K562 (cell line): Measurements from ENCODE around the gene WDR18. TPM values are rescaled to one million over a fixed set of nuclear protein-coding genes. Genes with fewer than 3 reads are reported as not detected.
A peak's percentile ranks its signal among the peaks of the same experiment; 100 is the strongest.

Experiments
- AFF1 ChIP-seq, 2 experiments: fragments of 450-650 bp; IDR thresholded peaks; 2 replicates each; pipeline ENCODE4 v1.6.1; 2018; ENCODE audit warnings: mild to moderate bottlenecking in 2 of 2, low read depth in 1 of 2; ENCODE audit not compliant: partially characterized antibody in 2 of 2
- ATF4 ChIP-seq: fragments of 450-650 bp; formaldehyde crosslinking; IDR thresholded peaks from 2 replicates; pipeline ENCODE4 v1.4.0; 2022; ENCODE audit warnings: mild to moderate bottlenecking, moderate library complexity
- CBFA2T2 ChIP-seq: fragments of 450-650 bp; conservative IDR thresholded peaks from 2 replicates; pipeline ENCODE4 v1.6.1; 2017; ENCODE audit warnings: mild to moderate bottlenecking
- DDX20 ChIP-seq: fragments of 450-650 bp; IDR thresholded peaks from 2 replicates; pipeline ENCODE4 v1.6.1; 2016; ENCODE audit warnings: missing genetic modification characterization, low read depth, mild to moderate bottlenecking, missing compliant biosample characterization, moderate library complexity
- E2F6 ChIP-seq, 2 experiments: IDR thresholded peaks; 2 replicates each; pipeline ENCODE4 v1.6.1; 2011; ENCODE audit warnings: borderline replicate concordance in 1 of 2, control low read depth in 1 of 2, low read depth in 1 of 2, low read length in 1 of 2, mild to moderate bottlenecking in 1 of 2, mixed read lengths in 1 of 2, moderate library complexity in 1 of 2; ENCODE audit not compliant: insufficient read depth in 1 of 2, insufficient read length in 1 of 2, poor library complexity in 1 of 2, severe bottlenecking in 1 of 2; ENCODE audit errors: extremely low read depth in 1 of 2
- GTF3C2 ChIP-seq: IDR thresholded peaks from 3 replicates; pipeline ENCODE4 v1.6.1; 2011; ENCODE audit warnings: borderline replicate concordance, mild to moderate bottlenecking, moderate library complexity; ENCODE audit not compliant: insufficient read length; ENCODE audit errors: extremely low read depth
- HDAC2 ChIP-seq: fragments of 450-650 bp; IDR thresholded peaks from 2 replicates; pipeline ENCODE4 v1.6.1; 2016; ENCODE audit warnings: mild to moderate bottlenecking
- KDM2B ChIP-seq: fragments of 250-450 bp; sonication (Bioruptor Pico); IDR thresholded peaks from 2 replicates; pipeline ENCODE4 v1.8.0; 2021; ENCODE audit warnings: mild to moderate bottlenecking, moderate library complexity
- NONO ChIP-seq, 2 experiments: fragments of 200-400 bp in 1 of 2; fragments of 450-650 bp in 1 of 2; formaldehyde crosslinking in 1 of 2; IDR thresholded peaks; 2 replicates each; pipeline ENCODE4 v1.6.1; 2017; ENCODE audit warnings: low read depth in 2 of 2, mild to moderate bottlenecking in 2 of 2, moderate library complexity in 2 of 2, low read length in 1 of 2
- NR2C1 ChIP-seq, 2 experiments: fragments of 450-650 bp; IDR thresholded peaks; 2 replicates each; pipeline ENCODE4 v1.6.1; 2017; ENCODE audit warnings: mild to moderate bottlenecking in 2 of 2, antibody characterized with exemption in 1 of 2, inconsistent platforms in 1 of 2, missing compliant biosample characterization in 1 of 2, missing genetic modification characterization in 1 of 2
- POLR2G ChIP-seq: fragments of 200-400 bp; formaldehyde crosslinking; IDR thresholded peaks from 2 replicates; pipeline ENCODE4 v1.6.1; 2017; ENCODE audit warnings: low read depth, mild to moderate bottlenecking, antibody characterized with exemption, low read length, moderate library complexity
- RBM14 ChIP-seq: fragments of 200-400 bp; formaldehyde crosslinking; IDR thresholded peaks from 2 replicates; pipeline ENCODE4 v1.6.1; 2018; ENCODE audit warnings: low read depth, mild to moderate bottlenecking, low read length, moderate library complexity, borderline replicate concordance; ENCODE audit not compliant: insufficient read depth
- RBM15 ChIP-seq: fragments of 200-400 bp; formaldehyde crosslinking; IDR thresholded peaks from 2 replicates; pipeline ENCODE4 v1.6.1; 2018; ENCODE audit warnings: mild to moderate bottlenecking, low read length, moderate library complexity; ENCODE audit not compliant: insufficient read depth
- SRSF7 ChIP-seq: fragments of 200-400 bp; formaldehyde crosslinking; optimal IDR thresholded peaks from 2 replicates; pipeline ENCODE3; 2017; ENCODE audit warnings: mild to moderate bottlenecking, low read depth, low read length
- TCF3 ChIP-seq: sonication (generic); formaldehyde crosslinking; IDR thresholded peaks from 2 replicates; pipeline ENCODE4 v1.4.0; 2020; ENCODE audit warnings: mild to moderate bottlenecking, missing genetic modification reagents
- polyA plus RNA-seq, 8 experiments: library from polyadenylated mRNA; depleted of rRNA in 4 of 8; stranded (reverse) in 5 of 8; unstranded in 3 of 8; fragments of >200 nt; fragmentation: Nextera tagmentation in 2 of 8; fragmentation: Illumina TruSeq in 1 of 8; extraction: Ambion mirVana in 2 of 8; extraction: Trizol in 1 of 8; gene quantifications; 2 replicates each; pipeline versions ENCODE4 v1.2.1 to v1.2.3, GENCODE V29; 2011 to 2014; ENCODE audit warnings: inconsistent platforms in 1 of 8, missing spikeins in 1 of 8
- total RNA-seq, 7 experiments: library from RNA; depleted of rRNA in 6 of 7; stranded (reverse); fragments of >200 nt in 6 of 7; fragmentation: Illumina TruSeq in 2 of 7; extraction: Trizol in 2 of 7; gene quantifications; 2 replicates each; pipeline versions ENCODE4 v1.2.1 to v1.2.3, GENCODE V29; 2011 to 2021; ENCODE audit warnings: low replicate concordance in 1 of 7

The WDR18 gene
- total and polyA plus RNA-seq, 9 of the 15 experiments (the other 6 are each of a cell fraction or from before 2014, with no cell fraction given), result 0.65 to 181 (median 30.1) TPM

- TF ChIP-seq AFF1 (IDR thresholded peaks at IDR 0.05; ENCODE audit: low read depth in 1 of 2, partially characterized antibody in 2 of 2) (no peak), TCF3 (CRISPR knock-in tag) (0 out of 2 replicates have a peak, but pooled peaks have one; percentile 7), SRSF7 (no peak), POLR2G (peak; percentile 70), ATF4 (CRISPR knock-in tag) (no peak), NONO (IDR thresholded peaks at IDR 0.05; ENCODE audit: low read depth in 2 of 2, low read length in 1 of 2) (peak in 1 of 2 experiments; percentile 58; a peak in 1 of 4 replicates), HDAC2 (no peak), RBM15 (no peak), DDX20 (no peak), KDM2B (no peak), RBM14 (no peak), NR2C1 (IDR thresholded peaks at IDR 0.05) (peak; percentile 55; the same call in 1 of the 2 replicates), NR2C1 (tag; IDR thresholded peaks at IDR 0.05) (0 out of 2 replicates have a peak, but pooled peaks have one; percentile 29), GTF3C2 (no peak), E2F6 (IDR thresholded peaks at IDR 0.05; ENCODE audit: borderline replicate concordance in 1 of 2, extremely low read depth in 1 of 2, insufficient read depth in 1 of 2, insufficient read length in 1 of 2, low read depth in 1 of 2, low read length in 1 of 2, poor library complexity in 1 of 2, severe bottlenecking in 1 of 2) (peak in 1 of 2 experiments; percentile 12), CBFA2T2 (0 out of 2 replicates have a peak, but pooled peaks have one; percentile 9)
Measured at GRCh38 chr19:1017115-1017905, 33.2 kb downstream of the WDR18 start (continued).
